ENCODE measurements around the gene MRPS22. TPM values are rescaled to one million over a fixed set of nuclear protein-coding genes. Genes with fewer than 3 reads are reported as not detected.

The MRPS22 gene
- total and polyA plus RNA-seq, 2 of the 13 experiments (the other 11 are each of a cell fraction or from before 2014, with no cell fraction given), result 52.7 to 113 TPM

- TF ChIP-seq, protein P1, sequence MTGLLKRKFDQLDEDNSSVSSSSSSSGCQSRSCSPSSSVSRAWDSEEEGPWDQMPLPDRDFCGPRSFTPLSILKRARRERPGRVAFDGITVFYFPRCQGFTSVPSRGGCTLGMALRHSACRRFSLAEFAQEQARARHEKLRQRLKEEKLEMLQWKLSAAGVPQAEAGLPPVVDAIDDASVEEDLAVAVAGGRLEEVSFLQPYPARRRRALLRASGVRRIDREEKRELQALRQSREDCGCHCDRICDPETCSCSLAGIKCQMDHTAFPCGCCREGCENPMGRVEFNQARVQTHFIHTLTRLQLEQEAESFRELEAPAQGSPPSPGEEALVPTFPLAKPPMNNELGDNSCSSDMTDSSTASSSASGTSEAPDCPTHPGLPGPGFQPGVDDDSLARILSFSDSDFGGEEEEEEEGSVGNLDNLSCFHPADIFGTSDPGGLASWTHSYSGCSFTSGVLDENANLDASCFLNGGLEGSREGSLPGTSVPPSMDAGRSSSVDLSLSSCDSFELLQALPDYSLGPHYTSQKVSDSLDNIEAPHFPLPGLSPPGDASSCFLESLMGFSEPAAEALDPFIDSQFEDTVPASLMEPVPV (CRISPR knock-in tag; IDR thresholded peaks at IDR 0.05), result peak; percentile 59
- peak; percentile 70 for TF ChIP-seq POLR2AphosphoS2 (IDR thresholded peaks at IDR 0.05; ENCODE audit: low read depth, low read length)
- TF ChIP-seq RORA (CRISPR knock-in tag; IDR thresholded peaks at IDR 0.05), result no peak
- TF ChIP-seq, protein P2, sequence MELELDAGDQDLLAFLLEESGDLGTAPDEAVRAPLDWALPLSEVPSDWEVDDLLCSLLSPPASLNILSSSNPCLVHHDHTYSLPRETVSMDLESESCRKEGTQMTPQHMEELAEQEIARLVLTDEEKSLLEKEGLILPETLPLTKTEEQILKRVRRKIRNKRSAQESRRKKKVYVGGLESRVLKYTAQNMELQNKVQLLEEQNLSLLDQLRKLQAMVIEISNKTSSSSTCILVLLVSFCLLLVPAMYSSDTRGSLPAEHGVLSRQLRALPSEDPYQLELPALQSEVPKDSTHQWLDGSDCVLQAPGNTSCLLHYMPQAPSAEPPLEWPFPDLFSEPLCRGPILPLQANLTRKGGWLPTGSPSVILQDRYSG (CRISPR knock-in tag; IDR thresholded peaks at IDR 0.05), result peak; percentile 66; the same call in 1 of the 2 replicates
- TF ChIP-seq, protein P3, sequence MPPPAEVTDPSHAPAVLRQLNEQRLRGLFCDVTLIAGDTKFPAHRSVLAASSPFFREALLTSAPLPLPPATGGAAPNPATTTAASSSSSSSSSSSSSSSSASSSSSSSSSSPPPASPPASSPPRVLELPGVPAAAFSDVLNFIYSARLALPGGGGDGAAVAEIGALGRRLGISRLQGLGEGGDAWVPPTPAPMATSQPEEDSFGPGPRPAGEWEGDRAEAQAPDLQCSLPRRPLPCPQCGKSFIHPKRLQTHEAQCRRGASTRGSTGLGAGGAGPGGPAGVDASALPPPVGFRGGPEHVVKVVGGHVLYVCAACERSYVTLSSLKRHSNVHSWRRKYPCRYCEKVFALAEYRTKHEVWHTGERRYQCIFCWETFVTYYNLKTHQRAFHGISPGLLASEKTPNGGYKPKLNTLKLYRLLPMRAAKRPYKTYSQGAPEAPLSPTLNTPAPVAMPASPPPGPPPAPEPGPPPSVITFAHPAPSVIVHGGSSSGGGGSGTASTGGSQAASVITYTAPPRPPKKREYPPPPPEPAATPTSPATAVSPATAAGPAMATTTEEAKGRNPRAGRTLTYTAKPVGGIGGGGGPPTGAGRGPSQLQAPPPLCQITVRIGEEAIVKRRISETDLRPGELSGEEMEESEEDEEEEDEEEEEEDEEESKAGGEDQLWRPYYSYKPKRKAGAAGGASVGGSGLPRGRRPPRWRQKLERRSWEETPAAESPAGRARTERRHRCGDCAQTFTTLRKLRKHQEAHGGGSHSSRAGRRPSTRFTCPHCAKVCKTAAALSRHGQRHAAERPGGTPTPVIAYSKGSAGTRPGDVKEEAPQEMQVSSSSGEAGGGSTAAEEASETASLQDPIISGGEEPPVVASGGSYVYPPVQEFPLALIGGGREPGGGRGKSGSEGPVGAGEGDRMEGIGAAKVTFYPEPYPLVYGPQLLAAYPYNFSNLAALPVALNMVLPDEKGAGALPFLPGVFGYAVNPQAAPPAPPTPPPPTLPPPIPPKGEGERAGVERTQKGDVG (CRISPR knock-in tag; IDR thresholded peaks at IDR 0.05; ENCODE audit: borderline replicate concordance), result no peak
- 0 out of 2 replicates have a peak, but pooled peaks have one; percentile 69 for TF ChIP-seq ZNF598 (CRISPR knock-in tag; IDR thresholded peaks at IDR 0.05; ENCODE audit: borderline replicate concordance)
- TF ChIP-seq HBP1 (CRISPR knock-in tag; IDR thresholded peaks at IDR 0.05; ENCODE audit: low read depth), result peak; percentile 78
- peak; percentile 63 for TF ChIP-seq ZMAT3 (CRISPR knock-in tag; conservative IDR thresholded peaks at IDR 0.05)
- no peak for TF ChIP-seq ZNF225 (CRISPR knock-in tag; IDR thresholded peaks at IDR 0.05)
- 0 out of 2 replicates have a peak, but pooled peaks have one; percentile 57 for TF ChIP-seq ZNF44 (CRISPR knock-in tag; IDR thresholded peaks at IDR 0.05)
- TF ChIP-seq SALL1 (CRISPR knock-in tag; IDR thresholded peaks at IDR 0.05), result peak; percentile 66; the same call in 1 of the 2 replicates
- TF ChIP-seq HNRNPH1 (optimal IDR thresholded peaks at IDR 0.05; ENCODE audit: low read depth, low read length), result no peak
- TF ChIP-seq ZNF296 (CRISPR knock-in tag; conservative IDR thresholded peaks at IDR 0.05), result no peak
- no peak for TF ChIP-seq FOXM1 (CRISPR knock-in tag; IDR thresholded peaks at IDR 0.05)
- 0 out of 2 replicates have a peak, but pooled peaks have one; percentile 30 for TF ChIP-seq ZBTB14 (CRISPR knock-in tag; IDR thresholded peaks at IDR 0.05)
- peak; percentile 71 for TF ChIP-seq MEF2D (CRISPR knock-in tag; IDR thresholded peaks at IDR 0.05)
- no peak for TF ChIP-seq ZSCAN20 (CRISPR knock-in tag; IDR thresholded peaks at IDR 0.05; ENCODE audit: borderline replicate concordance)
- TF ChIP-seq YY1 (IDR thresholded peaks at IDR 0.05; ENCODE audit: insufficient read depth, insufficient replicate concordance, low read depth, low read length), result peak; percentile 43
- TF ChIP-seq TBX2 (CRISPR knock-in tag; IDR thresholded peaks at IDR 0.05; ENCODE audit: borderline replicate concordance), result peak; percentile 30; the same call in 1 of the 2 replicates
Measured at GRCh38 chr3:139389552-139390368, 45.9 kb downstream of the MRPS22 start, which contains the start of gene COPB2 (continued).

Data from HepG2 (cell line).